ENCODE results near the gene UVSSA. TPM values are rescaled to one million over a fixed set of nuclear protein-coding genes. Genes with fewer than 3 reads are reported as not detected.
"Not testable (repeated sequence)": the region's sequence is repeated elsewhere in the genome, so short reads cannot be mapped to it uniquely, and the experiment has no call there.

UVSSA gene
- total RNA-seq, 1 experiment from 2014 or later, result 26.3 TPM

DNA sequence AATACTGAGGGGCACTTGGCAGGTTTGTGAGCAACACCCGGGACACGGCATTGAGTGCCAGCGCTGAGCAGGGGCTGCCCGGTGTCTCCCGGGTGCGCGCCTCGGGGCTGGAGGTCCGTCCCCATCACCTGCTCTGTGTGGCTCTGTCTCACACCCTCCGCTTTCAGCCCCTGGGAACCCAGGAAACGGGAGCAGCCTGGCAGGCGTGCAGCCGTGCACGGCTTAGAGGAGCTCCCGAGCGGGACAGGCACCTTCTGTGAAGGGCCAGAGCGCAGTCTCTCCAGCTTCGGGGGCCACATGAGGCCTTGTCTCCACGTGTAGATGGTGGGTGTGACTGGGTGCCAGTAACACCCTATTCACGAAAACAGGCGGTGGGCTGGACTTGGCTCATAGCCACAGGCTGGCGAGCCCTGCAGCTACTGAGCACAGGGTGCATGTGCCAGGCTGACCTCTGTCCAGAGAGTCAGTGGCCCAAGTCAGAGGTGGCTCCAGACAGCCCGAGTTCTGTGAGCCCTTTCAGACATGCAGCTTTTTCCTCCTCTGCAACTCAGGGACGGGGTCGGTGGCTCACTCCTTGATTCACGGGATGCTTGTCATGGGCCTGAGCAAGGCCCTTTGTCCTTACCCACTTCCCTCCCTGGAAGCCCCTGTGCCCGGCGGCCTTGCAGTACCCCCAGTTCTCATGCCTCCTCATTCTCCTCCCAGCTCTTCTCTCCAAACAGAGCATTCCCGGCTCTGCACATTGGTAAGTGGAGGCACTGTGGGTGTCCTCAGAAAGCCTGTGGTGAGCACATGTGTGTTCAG is 23.5 kb downstream of the UVSSA start:
- intact Hi-C loops (cut with micrococcal nuclease; ENCODE audit: unreplicated experiment), result no loop called here
- Mint-ChIP-seq H3K4me3 (ENCODE audit: unreplicated experiment) (no peak overlapping the region), H3K27ac (ENCODE audit: unreplicated experiment) (no peak overlapping the region), H3K36me3 (ENCODE audit: insufficient read depth, unreplicated experiment) (peaks cover 31% of the 10 kb centered on the region), H3K27me3 (ENCODE audit: insufficient read depth, unreplicated experiment) (no peaks in the 10 kb centered on the region), H3K4me1 (ENCODE audit: low read depth, unreplicated experiment) (peaks cover 5% of the 10 kb centered on the region), H3K9me3 (ENCODE audit: unreplicated experiment) (no peaks in the 10 kb centered on the region)
- Histone ChIP-seq H3K4me1 (no peaks in the 10 kb centered on the region), H3K27me3 (replicated peaks; ENCODE audit: control insufficient read depth, insufficient read depth, low read length) (no peaks in the 10 kb centered on the region), H3K36me3 (ENCODE audit: control insufficient read depth, insufficient read depth, low read length) (no peaks in the 10 kb centered on the region), H3K9me3 (no peaks in the 10 kb centered on the region), H3K4me3 (ENCODE audit: low read depth, low read length) (no peak overlapping the region)
- ChIA-PET POLR2A (no interaction called here), CTCF (no interaction called here)
- TF ChIP-seq, protein P1, sequence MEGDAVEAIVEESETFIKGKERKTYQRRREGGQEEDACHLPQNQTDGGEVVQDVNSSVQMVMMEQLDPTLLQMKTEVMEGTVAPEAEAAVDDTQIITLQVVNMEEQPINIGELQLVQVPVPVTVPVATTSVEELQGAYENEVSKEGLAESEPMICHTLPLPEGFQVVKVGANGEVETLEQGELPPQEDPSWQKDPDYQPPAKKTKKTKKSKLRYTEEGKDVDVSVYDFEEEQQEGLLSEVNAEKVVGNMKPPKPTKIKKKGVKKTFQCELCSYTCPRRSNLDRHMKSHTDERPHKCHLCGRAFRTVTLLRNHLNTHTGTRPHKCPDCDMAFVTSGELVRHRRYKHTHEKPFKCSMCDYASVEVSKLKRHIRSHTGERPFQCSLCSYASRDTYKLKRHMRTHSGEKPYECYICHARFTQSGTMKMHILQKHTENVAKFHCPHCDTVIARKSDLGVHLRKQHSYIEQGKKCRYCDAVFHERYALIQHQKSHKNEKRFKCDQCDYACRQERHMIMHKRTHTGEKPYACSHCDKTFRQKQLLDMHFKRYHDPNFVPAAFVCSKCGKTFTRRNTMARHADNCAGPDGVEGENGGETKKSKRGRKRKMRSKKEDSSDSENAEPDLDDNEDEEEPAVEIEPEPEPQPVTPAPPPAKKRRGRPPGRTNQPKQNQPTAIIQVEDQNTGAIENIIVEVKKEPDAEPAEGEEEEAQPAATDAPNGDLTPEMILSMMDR (IDR thresholded peaks at IDR 0.05; ENCODE audit: insufficient read depth in 1 of 2, low read depth in 1 of 2, low read length in 1 of 2, severe bottlenecking in 1 of 2, unreplicated experiment in 1 of 2), result no peak
- peak in 1 of 2 experiments; percentile 25 for DNase-seq
- BruUV-seq (replicated peaks), result no TSS peak

DNA sequence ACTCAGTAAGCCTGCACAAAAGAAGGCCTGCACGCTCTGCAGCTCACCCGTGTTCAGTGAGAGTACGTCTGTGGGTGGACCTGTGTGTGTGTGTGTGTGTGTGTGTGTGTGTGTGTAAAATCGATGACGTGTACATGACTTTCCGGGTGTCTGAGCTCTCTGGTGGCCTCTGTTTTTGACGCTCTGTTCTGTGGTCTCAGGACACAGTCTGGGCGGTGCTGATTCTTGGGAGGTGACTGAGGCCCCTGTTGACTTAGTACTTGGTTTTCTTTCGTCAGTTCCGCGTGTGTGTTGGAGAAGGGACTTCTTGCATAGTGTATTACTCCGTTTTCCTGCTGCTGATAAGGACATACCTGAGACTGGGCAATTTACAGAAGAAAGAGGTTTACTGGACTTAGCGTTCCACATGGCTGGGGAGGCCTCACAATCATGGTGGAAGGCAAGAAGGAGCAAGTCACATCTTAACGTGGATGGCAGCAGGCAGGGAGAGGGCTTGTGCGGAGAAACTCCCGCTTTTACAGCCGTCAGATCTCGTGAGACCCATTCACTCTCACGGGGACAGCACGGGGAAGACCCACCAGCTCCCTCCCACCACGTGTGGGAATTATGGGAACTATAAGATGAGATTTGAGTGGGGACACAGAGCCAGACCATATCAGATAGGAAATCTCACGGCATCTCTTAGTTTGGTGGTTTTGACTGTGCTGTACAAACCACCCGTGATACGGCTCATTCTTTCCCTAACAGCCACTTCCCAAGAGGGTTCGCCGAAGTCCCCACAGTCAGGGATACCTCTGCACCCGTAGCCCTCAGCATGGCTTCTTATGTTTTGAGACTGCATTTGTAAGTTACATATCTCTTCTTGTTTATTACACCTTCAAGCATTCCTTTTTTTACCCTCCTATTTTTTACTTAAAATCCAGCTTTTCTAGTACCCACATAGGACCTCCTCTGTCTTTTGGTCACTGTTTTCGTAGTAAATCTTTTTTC is 24.5 kb downstream of the UVSSA start:
- CTCF ChIA-PET, result no interaction called here
- H3K27me3 Mint-ChIP-seq (ENCODE audit: insufficient read depth, unreplicated experiment), result no peaks in the 10 kb centered on the region
- H3K36me3 ChIP-seq (ENCODE audit: control insufficient read depth, insufficient read depth, low read length), result no peaks in the 10 kb centered on the region

DNA sequence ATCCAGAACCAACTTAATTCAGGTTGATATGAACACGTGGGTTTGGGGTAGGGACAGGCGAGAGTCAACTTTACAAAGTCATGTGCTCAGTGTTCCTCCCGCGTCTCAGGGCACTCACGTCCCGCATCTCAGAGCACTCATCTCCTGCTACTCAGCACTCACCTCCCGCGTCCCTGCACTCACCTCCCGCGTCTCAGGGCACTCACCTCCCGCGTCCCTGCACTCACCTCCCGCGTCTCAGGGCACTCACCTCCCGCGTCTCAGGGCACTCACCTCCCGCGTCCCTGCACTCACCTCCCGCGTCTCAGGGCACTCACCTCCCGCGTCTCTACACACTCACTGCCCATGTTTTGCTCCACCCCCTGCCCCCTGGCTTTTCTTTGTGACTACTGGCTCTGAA is 25.6 kb downstream of the UVSSA start:
- BruUV-seq (replicated peaks); H3K4me3 ChIP-seq (ENCODE audit: low read depth, low read length); H3K4me3 Mint-ChIP-seq (ENCODE audit: unreplicated experiment); POLR2A ChIA-PET; H3K27me3 ChIP-seq (replicated peaks; ENCODE audit: control insufficient read depth, insufficient read depth, low read length); H3K27me3 Mint-ChIP-seq (ENCODE audit: insufficient read depth, unreplicated experiment); DNase-seq; intact Hi-C loops (cut with micrococcal nuclease; ENCODE audit: unreplicated experiment); H3K4me1 ChIP-seq; H3K4me1 Mint-ChIP-seq (ENCODE audit: low read depth, unreplicated experiment); CTCF ChIA-PET; H3K27ac Mint-ChIP-seq (ENCODE audit: unreplicated experiment); H3K9me3 ChIP-seq; H3K9me3 Mint-ChIP-seq (ENCODE audit: unreplicated experiment); H3K36me3 ChIP-seq (ENCODE audit: control insufficient read depth, insufficient read depth, low read length): not testable (repeated sequence)
- peaks cover 24% of the 10 kb centered on the region for H3K36me3 Mint-ChIP-seq (ENCODE audit: insufficient read depth, unreplicated experiment)

More for the DNA sequence above, 24.5 kb downstream of the UVSSA start:
- H3K9me3 ChIP-seq, result no peaks in the 10 kb centered on the region
- TF ChIP-seq, protein P1 (IDR thresholded peaks at IDR 0.05; ENCODE audit: insufficient read depth in 1 of 2, low read depth in 1 of 2, low read length in 1 of 2, severe bottlenecking in 1 of 2, unreplicated experiment in 1 of 2), result no peak
- no peak overlapping the region for H3K4me3 ChIP-seq (ENCODE audit: low read depth, low read length)
- H3K4me1 Mint-ChIP-seq (ENCODE audit: low read depth, unreplicated experiment), result peaks cover 5% of the 10 kb centered on the region
- H3K4me3 Mint-ChIP-seq (ENCODE audit: unreplicated experiment), result no peak overlapping the region
- no peaks in the 10 kb centered on the region for H3K4me1 ChIP-seq
- no peaks in the 10 kb centered on the region for H3K27me3 ChIP-seq (replicated peaks; ENCODE audit: control insufficient read depth, insufficient read depth, low read length)
- H3K9me3 Mint-ChIP-seq (ENCODE audit: unreplicated experiment), result no peaks in the 10 kb centered on the region
- H3K36me3 Mint-ChIP-seq (ENCODE audit: insufficient read depth, unreplicated experiment), result peaks cover 24% of the 10 kb centered on the region
- no TSS peak for BruUV-seq (replicated peaks)
- DNase-seq, result no peak
- POLR2A ChIA-PET, result no interaction called here
- H3K27ac Mint-ChIP-seq (ENCODE audit: unreplicated experiment), result no peak overlapping the region
- intact Hi-C loops (cut with micrococcal nuclease; ENCODE audit: unreplicated experiment), result no loop called here
